ENCODE results near the gene PATJ.
A peak's percentile ranks its signal among the peaks of the same experiment; 100 is the strongest.

Gene PATJ

GRCh38 chr1:62077821-62078220, 335.5 kb downstream of the PATJ start:
- TF ChIP-seq ESRRG (CRISPR knock-in tag; IDR thresholded peaks at IDR 0.05) (no peak), BACH2 (CRISPR knock-in tag; IDR thresholded peaks at IDR 0.05; ENCODE audit: borderline replicate concordance) (no peak), ISL1 (CRISPR knock-in tag; IDR thresholded peaks at IDR 0.05) (no peak), TOX (CRISPR knock-in tag; IDR thresholded peaks at IDR 0.05; ENCODE audit: borderline replicate concordance) (no peak), TSHZ2 (CRISPR knock-in tag; IDR thresholded peaks at IDR 0.05) (no peak), PPARA (CRISPR knock-in tag; IDR thresholded peaks at IDR 0.05; ENCODE audit: borderline replicate concordance) (no peak), RARB (CRISPR knock-in tag; IDR thresholded peaks at IDR 0.05) (no peak), PATZ1 (CRISPR knock-in tag; IDR thresholded peaks at IDR 0.05; ENCODE audit: borderline replicate concordance) (no peak), ARNTL (CRISPR knock-in tag; IDR thresholded peaks at IDR 0.05; ENCODE audit: borderline replicate concordance, low read depth) (no peak), GLIS3 (CRISPR knock-in tag; IDR thresholded peaks at IDR 0.05) (no peak), ZNF8 (CRISPR knock-in tag; IDR thresholded peaks at IDR 0.05) (no peak), TCF4 (CRISPR knock-in tag; IDR thresholded peaks at IDR 0.05; ENCODE audit: borderline replicate concordance) (no peak), ZFP30 (CRISPR knock-in tag; IDR thresholded peaks at IDR 0.05) (no peak), SNAI2 (CRISPR knock-in tag; IDR thresholded peaks at IDR 0.05) (no peak), ZFP3 (CRISPR knock-in tag; IDR thresholded peaks at IDR 0.05) (no peak), OSR1 (CRISPR knock-in tag; IDR thresholded peaks at IDR 0.05) (no peak), CSDC2 (CRISPR knock-in tag; IDR thresholded peaks at IDR 0.05) (no peak), ZNF565 (CRISPR knock-in tag; conservative IDR thresholded peaks at IDR 0.05; ENCODE audit: low read depth) (no peak)
- ATAC-seq: no peak

GRCh38 chr1:62082456-62083363, 340.4 kb downstream of the PATJ start:
- ATAC-seq: peak; percentile 91
- TF ChIP-seq ZFP3 (CRISPR knock-in tag; IDR thresholded peaks at IDR 0.05) (no peak), BACH2 (CRISPR knock-in tag; IDR thresholded peaks at IDR 0.05; ENCODE audit: borderline replicate concordance) (no peak), TOX (CRISPR knock-in tag; IDR thresholded peaks at IDR 0.05; ENCODE audit: borderline replicate concordance) (no peak), PATZ1 (CRISPR knock-in tag; IDR thresholded peaks at IDR 0.05; ENCODE audit: borderline replicate concordance) (no peak), RARB (CRISPR knock-in tag; IDR thresholded peaks at IDR 0.05) (no peak), ZNF8 (CRISPR knock-in tag; IDR thresholded peaks at IDR 0.05) (no peak)

GRCh38 chr1:62084310-62084890, 342.1 kb downstream of the PATJ start:
- ATAC-seq: no peak
- TF ChIP-seq ZNF8 (CRISPR knock-in tag; IDR thresholded peaks at IDR 0.05) (no peak), ARNTL (CRISPR knock-in tag; IDR thresholded peaks at IDR 0.05; ENCODE audit: borderline replicate concordance, low read depth) (no peak), ZNF70 (CRISPR knock-in tag; IDR thresholded peaks at IDR 0.05) (no peak), ZFP3 (CRISPR knock-in tag; IDR thresholded peaks at IDR 0.05) (no peak), CSDC2 (CRISPR knock-in tag; IDR thresholded peaks at IDR 0.05) (no peak), PATZ1 (CRISPR knock-in tag; IDR thresholded peaks at IDR 0.05; ENCODE audit: borderline replicate concordance) (no peak), BACH2 (CRISPR knock-in tag; IDR thresholded peaks at IDR 0.05; ENCODE audit: borderline replicate concordance) (no peak), GLIS3 (CRISPR knock-in tag; IDR thresholded peaks at IDR 0.05) (no peak), PPARA (CRISPR knock-in tag; IDR thresholded peaks at IDR 0.05; ENCODE audit: borderline replicate concordance) (no peak), TCF4 (CRISPR knock-in tag; IDR thresholded peaks at IDR 0.05; ENCODE audit: borderline replicate concordance) (no peak), CSRNP3 (CRISPR knock-in tag; IDR thresholded peaks at IDR 0.05) (no peak), POU6F1 (CRISPR knock-in tag; IDR thresholded peaks at IDR 0.05; ENCODE audit: borderline replicate concordance, low read depth) (no peak), ZFP30 (CRISPR knock-in tag; IDR thresholded peaks at IDR 0.05) (no peak), ISL1 (CRISPR knock-in tag; IDR thresholded peaks at IDR 0.05) (no peak), OSR1 (CRISPR knock-in tag; IDR thresholded peaks at IDR 0.05) (no peak), ZNF565 (CRISPR knock-in tag; conservative IDR thresholded peaks at IDR 0.05; ENCODE audit: low read depth) (no peak), ESRRG (CRISPR knock-in tag; IDR thresholded peaks at IDR 0.05) (no peak)
